Astrocyte (in vitro differentiated cells and primary cell): Measurements from ENCODE around the gene SRMS. TPM values are rescaled to one million over a fixed set of nuclear protein-coding genes. Genes with fewer than 3 reads are reported as not detected.

Experiments used
- DNase-seq: peaks from one replicate; pipeline ENCODE4 v3.0.0-alpha.2; 2010; ENCODE audit warnings: low read depth
- FAIRE-seq: peaks from 2 replicates; lab custom pipeline; 2011; peaks lifted over from hg19 to GRCh38; lab: Jason Lieb, UNC
- H2AFZ ChIP-seq: 2 replicates; pipeline ENCODE4 v1.6.0; 2012; ENCODE audit warnings: low read depth, low read length, inconsistent platforms
- H3K27ac ChIP-seq: 2 replicates; pipeline ENCODE4 v1.5.1; 2011; ENCODE audit warnings: low read depth, low read length, inconsistent platforms
- H3K27me3 ChIP-seq: 2 replicates; pipeline ENCODE4 v1.6.0; 2011; ENCODE audit warnings: low read length, inconsistent platforms; ENCODE audit not compliant: insufficient read depth
- H3K36me3 ChIP-seq: 2 replicates; pipeline ENCODE4 v1.5.1; 2011; ENCODE audit warnings: low read length, inconsistent platforms; ENCODE audit not compliant: insufficient read depth
- H3K4me1 ChIP-seq: 2 replicates; pipeline ENCODE4 v1.5.1; 2011; ENCODE audit warnings: low read length, inconsistent platforms; ENCODE audit not compliant: insufficient read depth
- H3K4me2 ChIP-seq: 2 replicates; pipeline ENCODE4 v1.6.0; 2012; ENCODE audit warnings: low read length, inconsistent platforms
- H3K4me3 ChIP-seq: 2 replicates; pipeline ENCODE4 v1.5.1; 2011; ENCODE audit warnings: low read depth, mild to moderate bottlenecking, low read length, inconsistent platforms; ENCODE audit not compliant: insufficient read depth
- H3K79me2 ChIP-seq: 2 replicates; pipeline ENCODE4 v1.6.0; 2012; ENCODE audit warnings: mild to moderate bottlenecking, low read length, inconsistent platforms; ENCODE audit not compliant: insufficient read depth
- H3K9ac ChIP-seq: 2 replicates; pipeline ENCODE4 v1.6.0; 2012; ENCODE audit warnings: mild to moderate bottlenecking, low read length, inconsistent platforms
- H3K9me3 ChIP-seq: 2 replicates; pipeline ENCODE4 v1.5.1; 2012; ENCODE audit warnings: low read depth, mild to moderate bottlenecking, low read length, inconsistent platforms; ENCODE audit not compliant: insufficient read depth
- H4K20me1 ChIP-seq: 2 replicates; pipeline ENCODE4 v1.6.0; 2012; ENCODE audit warnings: low read length, inconsistent platforms; ENCODE audit not compliant: insufficient read depth
- H3K27ac Mint-ChIP-seq: one replicate; pipeline ENCODE4 v1.8.0; 2021; ENCODE audit warnings: mild to moderate bottlenecking, mixed read lengths; ENCODE audit not compliant: unreplicated experiment
- H3K27me3 Mint-ChIP-seq: one replicate; pipeline ENCODE4 v1.8.0; 2021; ENCODE audit warnings: low read depth, mixed read lengths; ENCODE audit not compliant: unreplicated experiment
- H3K36me3 Mint-ChIP-seq: one replicate; pipeline ENCODE4 v1.8.0; 2021; ENCODE audit warnings: low read depth, mixed read lengths; ENCODE audit not compliant: unreplicated experiment
- H3K4me1 Mint-ChIP-seq: one replicate; pipeline ENCODE4 v1.8.0; 2021; ENCODE audit warnings: low read depth, mixed read lengths; ENCODE audit not compliant: unreplicated experiment
- H3K4me3 Mint-ChIP-seq: one replicate; pipeline ENCODE4 v1.8.0; 2021; ENCODE audit warnings: mild to moderate bottlenecking, moderate library complexity, mixed read lengths; ENCODE audit not compliant: unreplicated experiment
- H3K9me3 Mint-ChIP-seq: one replicate; pipeline ENCODE4 v1.8.0; 2021; ENCODE audit warnings: mild to moderate bottlenecking, mixed read lengths; ENCODE audit not compliant: unreplicated experiment
- CTCF ChIP-seq: IDR thresholded peaks from 2 replicates; pipeline ENCODE4 v1.5.1; 2011; ENCODE audit warnings: low read depth, mild to moderate bottlenecking, inconsistent platforms, low read length, moderate library complexity; ENCODE audit not compliant: insufficient read depth
- EZH2 ChIP-seq: IDR thresholded peaks from 2 replicates; pipeline ENCODE4 v1.6.1; 2012; ENCODE audit warnings: mild to moderate bottlenecking, low read length, inconsistent platforms; ENCODE audit not compliant: insufficient read depth
- total RNA-seq: library from RNA; stranded (reverse); gene quantifications from 2 replicates; pipeline ENCODE4 v1.2.1, GENCODE V29; 2021

Gene SRMS
- total RNA-seq, 1 donor from 2014 or later = 0.14 TPM

- no peaks in the 10 kb centered on the region for H3K27me3 ChIP-seq
- H3K9ac ChIP-seq = no peak overlapping the region
- Mint-ChIP-seq H3K36me3 (no peaks in the 10 kb centered on the region), H3K27ac (no peak overlapping the region), H3K4me1 (no peaks in the 10 kb centered on the region), H3K4me3 (no peak overlapping the region), H3K9me3 (no peaks in the 10 kb centered on the region), H3K27me3 (peaks cover 3% of the 10 kb centered on the region)
- no peaks in the 10 kb centered on the region for H3K9me3 ChIP-seq
- H3K79me2 ChIP-seq = no peaks in the 10 kb centered on the region
- H3K4me1 ChIP-seq = no peaks in the 10 kb centered on the region
- TF ChIP-seq CTCF (no peak), EZH2 (no peak)
- no peaks in the 10 kb centered on the region for H3K36me3 ChIP-seq
- DNase-seq (no peak), FAIRE-seq (no peak)
- H3K4me3 ChIP-seq = no peak overlapping the region
- H3K27ac ChIP-seq = no peak overlapping the region
- no peak overlapping the region for H3K4me2 ChIP-seq
- no peaks in the 10 kb centered on the region for H4K20me1 ChIP-seq
- H2AFZ ChIP-seq = no peak overlapping the region
These were observed 3.5 kb upstream of the SRMS start for GRCh38 chr20:63551068-63551467.

GRCh38 chr20:63549679-63550282, 2.2 kb upstream of the SRMS start:
- Mint-ChIP-seq H3K4me1 (peaks cover 2% of the 10 kb centered on the region), H3K36me3 (no peaks in the 10 kb centered on the region), H3K4me3 (no peak overlapping the region), H3K9me3 (no peaks in the 10 kb centered on the region), H3K27me3 (peaks cover 3% of the 10 kb centered on the region), H3K27ac (no peak overlapping the region)
- no peak for TF ChIP-seq CTCF
- no peak for TF ChIP-seq EZH2
- Histone ChIP-seq H3K36me3 (no peaks in the 10 kb centered on the region), H3K27ac (no peak overlapping the region), H3K4me2 (no peak overlapping the region), H4K20me1 (no peaks in the 10 kb centered on the region), H3K4me1 (no peaks in the 10 kb centered on the region), H3K9me3 (no peaks in the 10 kb centered on the region), H3K9ac (no peak overlapping the region), H3K79me2 (no peaks in the 10 kb centered on the region), H2AFZ (no peak overlapping the region), H3K4me3 (no peak overlapping the region), H3K27me3 (no peaks in the 10 kb centered on the region)
- FAIRE-seq = no peak
- DNase-seq = no peak

- Mint-ChIP-seq H3K27me3 (peaks cover 3% of the 10 kb centered on the region), H3K27ac (no peak overlapping the region), H3K9me3 (no peaks in the 10 kb centered on the region), H3K4me3 (no peak overlapping the region), H3K36me3 (no peaks in the 10 kb centered on the region), H3K4me1 (peaks cover 2% of the 10 kb centered on the region)
- Histone ChIP-seq H3K4me1 (no peaks in the 10 kb centered on the region), H2AFZ (no peak overlapping the region), H3K9me3 (no peaks in the 10 kb centered on the region), H4K20me1 (no peaks in the 10 kb centered on the region), H3K4me2 (no peak overlapping the region), H3K27ac (no peak overlapping the region), H3K27me3 (no peaks in the 10 kb centered on the region), H3K4me3 (no peak overlapping the region), H3K36me3 (no peaks in the 10 kb centered on the region), H3K9ac (no peak overlapping the region), H3K79me2 (no peaks in the 10 kb centered on the region)
- TF ChIP-seq CTCF = no peak
- no peak for TF ChIP-seq EZH2
- no peak for DNase-seq
- FAIRE-seq = no peak
These were observed 1.5 kb upstream of the SRMS start for GRCh38 chr20:63549019-63549418.
